HCT116 (cell line): ENCODE measurements around the gene CARD16. TPM values are rescaled to one million over a fixed set of nuclear protein-coding genes. Genes with fewer than 3 reads are reported as not detected.
"Not testable (repeated sequence)": the region's sequence is repeated elsewhere in the genome, so short reads cannot be mapped to it uniquely, and the experiment has no call there.

Source experiments
- ATAC-seq: fragments of 200-7000 bp; cut with Tn5 transposase; 2 replicates; pipeline ENCODE4 v1.9.1; 2020; ENCODE audit warnings: mild to moderate bottlenecking, moderate library complexity
- BruUV-seq: library from RNA; stranded (reverse); fragments of 400-500 nt; replicated peaks from 2 replicates; lab custom pipeline; 2021; lab: Mats Ljungman, UMichigan
- CTCF ChIA-PET: fragments of 300-600 bp; sonication (Branson Sonifier 250); formaldehyde crosslinking; loops from one replicate; lab custom pipeline; 2021; ENCODE audit warnings: antibody characterized with exemption; lab: Charles Lee
- POLR2A ChIA-PET: fragments of 300-600, 350-600 bp; sonication (Branson Sonifier 250); formaldehyde crosslinking; loops from one replicate; lab custom pipeline; 2021; ENCODE audit warnings: antibody characterized with exemption; lab: Charles Lee
- RAD21 ChIA-PET, 2 experiments: fragments of 300-600 bp; sonication (Branson Sonifier 250); formaldehyde crosslinking; loops; one replicate each; lab custom pipeline; 2023; ENCODE audit warnings: low total read pairs in 2 of 2; ENCODE audit not compliant: uncharacterized antibody in 2 of 2, unreplicated experiment in 2 of 2, low non-redundant PET in 1 of 2; lab: Charles Lee
- DNase-seq: peaks from one replicate; pipeline ENCODE4 v3.0.0-alpha.2; 2010; ENCODE audit warnings: low read depth, low spot score
- H2AFZ ChIP-seq: fragments of 200-600 bp; shearing (Covaris generic), sonication (generic); 2 replicates; pipeline ENCODE4 v1.6.1; 2017; ENCODE audit warnings: low read depth, mixed run types, mixed read lengths, antibody characterized with exemption, low read length; ENCODE audit not compliant: poor library complexity, severe bottlenecking
- H3K27ac ChIP-seq: 2 replicates; pipeline ENCODE4 v1.5.1; 2012; ENCODE audit warnings: low read depth, low read length
- H3K27me3 ChIP-seq: fragments of 200-600 bp; sonication (generic); 2 replicates; pipeline ENCODE4 v1.6.1; 2016; ENCODE audit warnings: mixed run types, low read length, mixed read lengths; ENCODE audit not compliant: insufficient read depth
- H3K36me3 ChIP-seq, 2 experiments: fragments of 200-500 bp in 1 of 2; fragments of 200-600 bp in 1 of 2; sonication (Bioruptor generic) in 1 of 2; sonication (generic) in 1 of 2; 2 replicates each; pipeline versions ENCODE4 v1.5.1 to v1.6.1; 2014 to 2016; ENCODE audit warnings: low read length in 2 of 2, inconsistent platforms in 1 of 2, mixed read lengths in 1 of 2, mixed run types in 1 of 2; ENCODE audit not compliant: insufficient read depth in 2 of 2, control insufficient read depth in 1 of 2
- H3K4me1 ChIP-seq, 2 experiments: fragments of 200-600 bp in 1 of 2; sonication (generic) in 1 of 2; 2 replicates each; pipeline versions ENCODE4 v1.5.1 to v1.6.1; 2012 to 2017; ENCODE audit warnings: low read length in 2 of 2, inconsistent platforms in 1 of 2, mild to moderate bottlenecking in 1 of 2, mixed read lengths in 1 of 2, mixed run types in 1 of 2, moderate library complexity in 1 of 2; ENCODE audit not compliant: insufficient read depth in 2 of 2, control insufficient read depth in 1 of 2
- H3K4me2 ChIP-seq: fragments of 200-600 bp; sonication (generic); 2 replicates; pipeline ENCODE4 v1.6.1; 2017; ENCODE audit warnings: mixed run types, low read length, mixed read lengths
- H3K4me3 ChIP-seq, 2 experiments: fragments of 200-600 bp in 1 of 2; sonication (generic) in 1 of 2; replicated peaks in 1 of 2; 2 replicates each; pipeline ENCODE4 v1.5.1; 2011 to 2016; ENCODE audit warnings: low read length in 2 of 2, control low read depth in 1 of 2, low read depth in 1 of 2, mild to moderate bottlenecking in 1 of 2, mixed read lengths in 1 of 2, mixed run types in 1 of 2
- H3K79me2 ChIP-seq: fragments of 200-600 bp; sonication (generic); 2 replicates; pipeline ENCODE4 v1.6.1; 2017; ENCODE audit warnings: mild to moderate bottlenecking, mixed run types, low read length, moderate library complexity, mixed read lengths; ENCODE audit not compliant: insufficient read depth
- H3K9ac ChIP-seq: fragments of 200-600 bp; sonication (generic); 2 replicates; pipeline ENCODE4 v1.6.1; 2016; ENCODE audit warnings: low read length, mixed read lengths
- H3K9me2 ChIP-seq: fragments of 200-600 bp; sonication (generic), shearing (Covaris generic); 2 replicates; pipeline ENCODE4 v1.6.1; 2017; ENCODE audit warnings: mixed run types, mild to moderate bottlenecking, moderate library complexity; ENCODE audit not compliant: insufficient read depth
- H3K9me3 ChIP-seq, 2 experiments: fragments of 200-500 bp in 1 of 2; fragments of 200-600 bp in 1 of 2; sonication (Bioruptor generic) in 1 of 2; sonication (generic) in 1 of 2; 2 replicates each; pipeline ENCODE4 v1.6.1; 2014 to 2017; ENCODE audit warnings: low read length in 2 of 2, mixed read lengths in 2 of 2, inconsistent platforms in 1 of 2, low read depth in 1 of 2, mild to moderate bottlenecking in 1 of 2, mixed run types in 1 of 2, moderate library complexity in 1 of 2; ENCODE audit not compliant: control insufficient read depth in 1 of 2, insufficient read depth in 1 of 2
- H4K20me1 ChIP-seq: fragments of 200-600 bp; sonication (generic), shearing (Covaris generic); 2 replicates; pipeline ENCODE4 v1.6.1; 2017; ENCODE audit warnings: mixed run types, mild to moderate bottlenecking, moderate library complexity; ENCODE audit not compliant: insufficient read depth
- EZH2phosphoT487 ChIP-seq: fragments of 200-600 bp; IDR thresholded peaks from 2 replicates; pipeline ENCODE4 v1.6.1; 2018; ENCODE audit warnings: antibody characterized with exemption, borderline replicate concordance
- MAX ChIP-seq: IDR thresholded peaks from 2 replicates; pipeline ENCODE4 v1.6.1; 2012
- intact Hi-C: fragments of 100-400 bp; cut with micrococcal nuclease; formaldehyde crosslinking; loops from 2 replicates; pipeline ENCODE4 v1.10.0; 2022
- total RNA-seq: library from RNA; stranded (reverse); gene quantifications from one replicate; pipeline ENCODE4 v1.2.1, GENCODE V29; 2021; ENCODE audit not compliant: unreplicated experiment

The CARD16 gene
- total RNA-seq, 1 experiment from 2014 or later = not detected

GRCh38 chr11:105073456-105074165 is 28.5 kb upstream of the CARD16 start:
- intact Hi-C loops = no loop called here
- DNase-seq (no peak), ATAC-seq (no peak)
- no peaks in the 10 kb centered on the region for H3K9me3 ChIP-seq
- no peak overlapping the region for H3K27ac ChIP-seq
- H3K36me3 ChIP-seq = no peaks in the 10 kb centered on the region
- H2AFZ ChIP-seq = no peak overlapping the region
- TF ChIP-seq EZH2phosphoT487 (no peak), MAX (no peak)
- CTCF ChIA-PET = no interaction called here
- POLR2A ChIA-PET = no interaction called here
- no peaks in the 10 kb centered on the region for H4K20me1 ChIP-seq
- no peaks in the 10 kb centered on the region for H3K9me2 ChIP-seq
- H3K4me3 ChIP-seq = no peak overlapping the region
- H3K4me2 ChIP-seq = no peak overlapping the region
- no peaks in the 10 kb centered on the region for H3K27me3 ChIP-seq
- no TSS peak for BruUV-seq
- RAD21 ChIA-PET = no interaction called here
- no peaks in the 10 kb centered on the region for H3K4me1 ChIP-seq
- H3K9ac ChIP-seq = no peak overlapping the region
- H3K79me2 ChIP-seq = no peaks in the 10 kb centered on the region

- H3K9me2 ChIP-seq, CTCF ChIA-PET: not testable (repeated sequence)
These were observed 26.9 kb upstream of the CARD16 start for GRCh38 chr11:105072080-105072479.

More at GRCh38 chr11:105072080-105072479, 26.9 kb upstream of the CARD16 start:
- H3K27ac ChIP-seq, DNase-seq, BruUV-seq, H3K4me2 ChIP-seq, H4K20me1 ChIP-seq, intact Hi-C loops, H3K27me3 ChIP-seq, RAD21 ChIA-PET, H3K4me3 ChIP-seq, H3K9me3 ChIP-seq, H3K79me2 ChIP-seq, H2AFZ ChIP-seq, H3K9ac ChIP-seq, H3K4me1 ChIP-seq, ATAC-seq, POLR2A ChIA-PET, H3K36me3 ChIP-seq: not testable (repeated sequence)
